Stimulated activated CD4-positive, alpha-beta T cell treated with anti-CD3 and anti-CD28 coated beads, Interleukin-12 subunit alpha, Interleukin-12 subunit beta, amount 100 ng/mL, for 4 hours (primary cell): ENCODE data around the gene MT2A.
"Not testable (repeated sequence)": the region's sequence is repeated elsewhere in the genome, so short reads cannot be mapped to it uniquely, and the experiment has no call there.

Source experiments
- DNase-seq: peaks from one replicate; pipeline ENCODE4 v3.0.0-alpha.2; 2020

Gene MT2A

GRCh38 chr16:56608043-56608875 lies at the start of gene MT2A:
Gene MT2A (plus strand): TSS chr16:56608584. CDS start chr16:56608656, 72 bp downstream.
- peak; percentile 88 for DNase-seq

- DNase-seq = no peak
Observed at GRCh38 chr16:56559109-56559508, 49.3 kb upstream of the MT2A start.

- no peak for DNase-seq
Observed at GRCh38 chr16:56560447-56560846, 47.9 kb upstream of the MT2A start.

- DNase-seq = no peak
Observed at GRCh38 chr16:56561126-56561525, 47.3 kb upstream of the MT2A start.

- DNase-seq = no peak
Observed at GRCh38 chr16:56564793-56565477, 43.4 kb upstream of the MT2A start, which contains the start of gene MT4. Gene MT4 (plus strand): TSS chr16:56565073. CDS start chr16:56565129, 56 bp downstream.

- no peak for DNase-seq
Observed at GRCh38 chr16:56569971-56570370, 38.4 kb upstream of the MT2A start.

GRCh38 chr16:56571525-56571924 lies 36.9 kb upstream of the MT2A start:
- no peak for DNase-seq

- no peak for DNase-seq
Observed at GRCh38 chr16:56574625-56575024, 33.8 kb upstream of the MT2A start.

- DNase-seq = peak; percentile 88
Observed at GRCh38 chr16:56576585-56577299, 31.6 kb upstream of the MT2A start.

- no peak for DNase-seq
Observed at GRCh38 chr16:56577300-56577625, 31.1 kb upstream of the MT2A start.

GRCh38 chr16:56580391-56581048 lies 27.9 kb upstream of the MT2A start:
- no peak for DNase-seq

- DNase-seq = not testable (repeated sequence)
Observed at GRCh38 chr16:56582911-56583310, 25.5 kb upstream of the MT2A start.

- DNase-seq = no peak
Observed at GRCh38 chr16:56583351-56584168, 24.8 kb upstream of the MT2A start.

GRCh38 chr16:56584276-56584675 lies 24.1 kb upstream of the MT2A start:
- DNase-seq = no peak

GRCh38 chr16:56588781-56589140 lies 19.6 kb upstream of the MT2A start:
- no peak for DNase-seq

GRCh38 chr16:56589141-56590039 lies 19.0 kb upstream of the MT2A start, which contains the start of gene MT3:
Gene MT3 (plus strand): TSS chr16:56589528. CDS start chr16:56589591, 63 bp downstream.
- no peak for DNase-seq

- no peak for DNase-seq
Observed at GRCh38 chr16:56591377-56592060, 16.9 kb upstream of the MT2A start.

GRCh38 chr16:56593573-56594291 lies 14.7 kb upstream of the MT2A start:
- no peak for DNase-seq

GRCh38 chr16:56594292-56594619 lies 14.1 kb upstream of the MT2A start:
- no peak for DNase-seq
